Stimulated activated CD8-positive, alpha-beta memory T cell treated with anti-CD3 and anti-CD28 coated beads, Interleukin-4, amount 100 ng/mL, for 24 hours (primary cell): ENCODE measurements around the gene MAPK1.
"Not testable (repeated sequence)": the region's sequence is repeated elsewhere in the genome, so short reads cannot be mapped to it uniquely, and the experiment has no call there.

ENCODE experiments used
- DNase-seq: peaks from one replicate; pipeline ENCODE4 v3.0.0-alpha.2; 2020; ENCODE audit warnings: low read depth

Gene MAPK1

GRCh38 chr22:21867528-21868266 lies at the start of gene MAPK1:
MAPK1 (minus strand) TSS chr22:21867645; CDS start chr22:21867440, 205 bp downstream.
- DNase-seq, result peak; percentile 94

GRCh38 chr22:21916309-21916918 lies 49.0 kb upstream of the MAPK1 start:
- no peak for DNase-seq

GRCh38 chr22:21915624-21916308 lies 48.3 kb upstream of the MAPK1 start:
- DNase-seq, result no peak

GRCh38 chr22:21914033-21914642 lies 46.7 kb upstream of the MAPK1 start:
- DNase-seq, result not testable (repeated sequence)

- not testable (repeated sequence) for DNase-seq
Observed at GRCh38 chr22:21910367-21910766, 42.9 kb upstream of the MAPK1 start.

- DNase-seq, result no peak
Observed at GRCh38 chr22:21909871-21910270, 42.4 kb upstream of the MAPK1 start.

- no peak for DNase-seq
Observed at GRCh38 chr22:21907638-21908522, 40.4 kb upstream of the MAPK1 start.

GRCh38 chr22:21905234-21905633 lies 37.8 kb upstream of the MAPK1 start:
- not testable (repeated sequence) for DNase-seq

- DNase-seq, result no peak
Observed at GRCh38 chr22:21904250-21904789, 36.9 kb upstream of the MAPK1 start.

- DNase-seq, result no peak
Observed at GRCh38 chr22:21903283-21903682, 35.8 kb upstream of the MAPK1 start.

GRCh38 chr22:21902296-21903087 lies 35.0 kb upstream of the MAPK1 start:
- DNase-seq, result no peak

GRCh38 chr22:21898354-21898896 lies 31.0 kb upstream of the MAPK1 start:
- DNase-seq, result no peak

GRCh38 chr22:21896951-21897513 lies 29.6 kb upstream of the MAPK1 start:
- no peak for DNase-seq

GRCh38 chr22:21896275-21896674 lies 28.8 kb upstream of the MAPK1 start:
- DNase-seq, result not testable (repeated sequence)

GRCh38 chr22:21894799-21895198 lies 27.4 kb upstream of the MAPK1 start:
- no peak for DNase-seq

GRCh38 chr22:21889251-21889990 lies 22.0 kb upstream of the MAPK1 start:
- DNase-seq, result no peak

GRCh38 chr22:21887841-21888240 lies 20.4 kb upstream of the MAPK1 start:
- DNase-seq, result no peak

- not testable (repeated sequence) for DNase-seq
Observed at GRCh38 chr22:21883930-21884329, 16.5 kb upstream of the MAPK1 start.

GRCh38 chr22:21882754-21883333 lies 15.4 kb upstream of the MAPK1 start:
- DNase-seq, result not testable (repeated sequence)
